Stimulated activated naive CD8-positive, alpha-beta T cell treated with anti-CD3 and anti-CD28 coated beads, Interleukin-15, Interleukin-2, amounts not matched to agents 100 U/mL and 50 U/mL, for 24 hours (primary cell): ENCODE data around the gene FAM156A.
A peak's percentile ranks its signal among the peaks of the same experiment; 100 is the strongest.
"Not testable (repeated sequence)": the region's sequence is repeated elsewhere in the genome, so short reads cannot be mapped to it uniquely, and the experiment has no call there.

Experiments used
- ATAC-seq: fragments of 150-1000 bp; cut with Tn5 transposase; one replicate; pipeline ENCODE4 v1.10.0; 2021
- DNase-seq: peaks from one replicate; pipeline ENCODE4 v3.0.0; 2021

Gene FAM156A

DNA sequence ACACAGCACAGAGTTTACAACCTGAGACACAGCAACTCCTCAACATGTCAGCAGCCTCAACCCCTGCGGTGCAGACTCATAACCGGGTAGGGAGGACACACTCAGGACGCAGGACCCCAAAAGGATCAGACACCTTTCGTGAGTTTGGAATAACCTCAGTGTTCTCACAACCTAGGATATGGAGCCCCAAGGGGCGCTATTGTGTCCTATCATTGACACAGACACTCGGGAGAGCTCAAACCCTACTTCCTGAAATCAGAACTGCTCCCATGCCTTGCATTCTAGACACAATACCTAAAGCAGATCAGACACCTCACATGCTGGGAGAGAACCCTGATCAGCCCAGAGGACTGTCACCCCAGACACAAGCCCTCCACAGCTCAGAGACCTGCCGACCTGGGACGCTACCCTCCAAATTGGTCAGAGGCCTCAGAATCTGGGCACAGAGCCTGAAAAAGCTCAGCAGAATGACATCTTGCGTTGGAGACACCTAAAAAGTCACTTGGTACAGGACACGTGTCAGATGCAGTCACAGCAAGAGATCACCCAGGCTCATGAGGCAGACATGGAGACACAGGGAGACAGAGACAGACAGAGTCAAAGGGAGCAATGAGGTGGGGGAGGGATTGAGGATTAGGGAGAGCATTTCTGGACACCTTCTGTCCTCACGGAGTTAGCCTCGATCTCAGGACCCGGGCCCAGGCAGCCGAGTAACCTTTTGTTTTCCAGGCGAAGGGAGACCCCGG, 8.8 kb upstream of the FAM156A start:
- not testable (repeated sequence) for ATAC-seq, DNase-seq

DNA sequence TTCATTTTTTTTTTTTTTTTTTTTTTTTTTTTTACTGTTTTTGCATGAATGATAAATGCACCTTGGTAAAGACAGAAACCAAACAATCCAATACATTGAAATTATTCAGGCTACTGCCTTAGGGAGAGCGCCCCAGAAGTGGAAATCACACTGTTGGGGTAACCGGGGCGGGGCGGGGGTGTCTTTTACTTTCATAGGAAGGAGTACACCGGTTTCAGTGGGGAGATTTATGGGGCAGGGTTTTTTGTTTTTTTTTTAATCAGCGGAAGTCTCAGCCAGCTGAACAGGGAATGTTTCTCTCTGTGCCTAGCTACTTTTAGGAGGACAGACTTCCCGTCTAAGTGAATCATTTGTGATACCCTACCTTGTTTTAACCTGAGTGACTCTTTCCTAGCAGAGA, 643 bp upstream of the FAM156A start:
- peak; percentile 8 for ATAC-seq
- DNase-seq: not testable (repeated sequence)

- DNase-seq, ATAC-seq: not testable (repeated sequence)
These were observed 8.4 kb downstream of the FAM156A start for GRCh38 chrX:52949884-52950283.

- ATAC-seq, DNase-seq: not testable (repeated sequence)
These were observed 9.0 kb downstream of the FAM156A start for GRCh38 chrX:52949325-52949724.

GRCh38 chrX:52948265-52948664, 10.1 kb downstream of the FAM156A start:
- not testable (repeated sequence) for DNase-seq, ATAC-seq

GRCh38 chrX:52947501-52947900, 10.8 kb downstream of the FAM156A start:
- not testable (repeated sequence) for ATAC-seq, DNase-seq

DNA sequence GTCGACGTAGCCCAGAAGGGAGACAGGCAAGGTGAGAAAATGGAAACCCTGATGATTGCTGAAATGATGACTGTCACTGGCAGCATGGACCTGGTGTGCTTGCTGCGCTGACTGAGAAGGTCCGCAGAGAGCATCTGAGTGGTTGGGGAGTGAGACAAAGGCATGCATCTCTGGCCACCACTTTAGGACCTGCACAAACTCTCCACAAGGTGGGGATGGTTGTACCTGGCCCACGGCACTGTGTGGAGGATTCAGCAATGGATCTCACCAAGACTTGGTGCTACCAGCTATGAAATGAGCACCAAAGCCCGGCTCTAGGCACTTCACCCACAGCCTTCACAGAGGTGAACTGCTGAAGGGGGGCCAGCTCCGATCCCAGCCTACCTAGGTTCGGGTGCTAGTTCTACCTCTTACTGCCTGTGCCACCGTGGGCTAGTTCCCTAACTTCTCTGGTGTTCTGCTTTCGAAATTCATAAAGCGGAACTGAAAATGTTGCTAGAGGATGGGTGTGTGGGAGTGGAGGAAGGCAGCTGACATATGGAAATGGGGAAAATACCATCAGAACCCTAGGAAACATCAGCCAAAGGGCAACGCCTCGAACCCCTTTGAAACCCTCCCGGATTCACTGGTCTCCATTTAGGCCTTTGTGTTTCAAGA, 12.4 kb downstream of the FAM156A start:
- DNase-seq, ATAC-seq: not testable (repeated sequence)

GRCh38 chrX:52941728-52942127, 16.6 kb downstream of the FAM156A start:
- not testable (repeated sequence) for ATAC-seq, DNase-seq

- DNase-seq, ATAC-seq: not testable (repeated sequence)
These were observed 17.6 kb downstream of the FAM156A start for GRCh38 chrX:52940704-52941103.

DNA sequence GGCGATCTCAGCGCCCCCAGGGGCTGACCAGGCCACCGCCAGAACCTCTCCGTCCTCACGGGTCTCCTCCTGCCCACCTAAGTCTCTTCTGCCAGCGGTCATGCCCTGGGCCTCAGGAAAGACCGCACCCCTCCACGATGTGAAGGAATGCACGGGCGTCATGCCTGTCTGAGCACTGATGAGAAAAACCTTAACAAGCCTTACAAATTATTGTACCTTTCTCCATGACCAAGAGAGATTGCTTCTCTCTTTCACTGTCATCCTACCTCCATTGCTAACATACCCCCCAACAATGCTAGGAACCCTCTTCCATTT, 22.9 kb downstream of the FAM156A start:
- not testable (repeated sequence) for DNase-seq, ATAC-seq

DNA sequence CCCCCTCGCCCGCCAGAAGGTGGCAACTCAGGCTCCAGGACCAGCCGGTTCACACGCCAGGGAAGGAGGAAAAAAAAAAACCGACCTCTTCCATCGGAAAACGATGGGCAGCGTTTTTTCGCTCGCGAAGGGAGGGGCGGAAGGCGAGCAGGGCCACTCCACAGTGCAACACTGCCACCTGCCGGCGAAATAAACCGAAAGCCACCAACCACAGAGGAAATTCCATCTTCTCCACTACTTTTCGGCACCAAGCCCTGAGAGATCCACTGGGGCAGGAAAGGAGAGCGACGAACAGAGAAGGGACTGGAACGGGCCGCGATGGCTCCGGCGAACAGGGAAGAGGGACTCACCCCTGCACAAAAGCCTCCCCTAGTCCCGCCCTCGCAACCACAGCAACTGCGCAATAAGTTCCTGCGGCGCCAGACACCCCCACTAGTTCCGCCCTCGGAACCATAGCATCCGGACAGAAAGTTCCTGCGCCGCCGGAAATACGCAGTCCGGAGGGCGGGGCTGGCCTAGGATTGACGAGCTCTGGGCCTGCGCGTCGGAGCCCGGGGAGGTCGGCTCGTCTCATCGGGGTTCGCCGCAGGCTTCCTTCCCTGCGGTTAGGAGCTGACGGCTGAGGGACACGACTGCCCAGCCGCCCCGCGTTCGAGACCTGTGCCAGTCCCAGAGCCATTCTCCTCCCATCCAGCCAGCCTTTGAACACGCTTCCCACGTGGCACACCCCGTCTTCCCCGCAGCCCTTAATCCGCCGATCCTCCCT, 23.4 kb downstream of the FAM156A start:
- DNase-seq (peak; percentile 88), ATAC-seq (peak; percentile 96)

- DNase-seq (no peak), ATAC-seq (no peak)
These were observed 24.2 kb downstream of the FAM156A start for GRCh38 chrX:52933976-52934703.

DNA sequence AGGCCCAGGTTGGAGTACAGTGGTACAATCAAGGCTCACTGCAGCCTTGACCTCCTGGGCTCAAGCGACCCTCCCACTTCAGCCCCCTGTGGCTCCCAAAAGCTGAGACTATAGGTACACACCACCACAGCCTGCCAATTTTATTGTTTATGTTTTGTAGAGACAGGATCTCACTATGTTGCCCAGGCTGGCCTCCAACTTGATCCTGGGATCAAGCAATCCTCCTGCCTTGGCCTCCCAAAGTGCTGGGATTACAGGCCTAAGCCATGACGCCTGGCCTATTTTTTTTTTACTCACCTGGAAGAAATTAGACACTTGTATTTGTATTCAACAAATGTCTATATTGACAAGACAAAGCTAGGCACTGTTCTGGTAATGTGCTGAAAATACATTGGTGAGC, 25.1 kb downstream of the FAM156A start:
- DNase-seq: no peak
- no peak for ATAC-seq

DNA sequence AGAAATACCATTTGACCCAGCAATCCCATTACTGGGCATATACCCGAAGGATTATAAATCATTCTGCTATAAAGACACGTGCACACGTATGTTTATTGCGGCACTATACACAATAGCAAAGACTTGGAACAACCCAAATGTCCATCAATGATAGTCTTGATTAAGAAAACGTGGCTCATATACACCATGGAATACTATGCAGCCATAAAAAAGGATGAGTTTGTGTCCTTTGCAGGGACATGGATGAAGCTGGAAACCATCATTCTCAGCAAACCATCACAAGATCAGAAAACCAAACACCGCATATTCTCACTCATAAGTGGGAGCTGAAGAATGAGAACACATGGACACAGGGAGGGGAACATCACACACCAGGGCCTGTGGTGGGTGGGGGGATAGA, 28.1 kb downstream of the FAM156A start:
- DNase-seq, ATAC-seq: not testable (repeated sequence)

- DNase-seq (no peak), ATAC-seq (no peak)
These were observed 34.5 kb downstream of the FAM156A start for GRCh38 chrX:52923781-52924241.

DNA sequence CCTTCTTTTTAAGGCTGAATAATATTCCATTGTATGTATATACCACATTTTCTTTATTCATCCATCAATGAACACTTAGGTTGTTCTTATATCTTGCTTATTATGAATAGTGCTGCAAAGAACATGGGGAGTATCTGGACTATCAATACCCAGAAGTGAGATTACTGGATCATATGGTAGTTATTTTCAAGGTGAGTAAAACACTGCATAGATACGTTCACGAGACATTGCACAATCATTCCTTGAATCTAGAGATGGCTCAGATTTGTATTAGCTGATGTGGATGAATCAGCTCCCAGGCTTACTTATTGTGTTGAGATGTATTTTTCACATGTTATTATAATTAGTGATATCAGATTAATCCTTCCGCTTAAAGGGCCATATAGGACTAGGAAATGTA, 43.6 kb downstream of the FAM156A start:
- not testable (repeated sequence) for DNase-seq, ATAC-seq

- ATAC-seq: not testable (repeated sequence)
These were observed 44.6 kb downstream of the FAM156A start for GRCh38 chrX:52913681-52914080.

DNA sequence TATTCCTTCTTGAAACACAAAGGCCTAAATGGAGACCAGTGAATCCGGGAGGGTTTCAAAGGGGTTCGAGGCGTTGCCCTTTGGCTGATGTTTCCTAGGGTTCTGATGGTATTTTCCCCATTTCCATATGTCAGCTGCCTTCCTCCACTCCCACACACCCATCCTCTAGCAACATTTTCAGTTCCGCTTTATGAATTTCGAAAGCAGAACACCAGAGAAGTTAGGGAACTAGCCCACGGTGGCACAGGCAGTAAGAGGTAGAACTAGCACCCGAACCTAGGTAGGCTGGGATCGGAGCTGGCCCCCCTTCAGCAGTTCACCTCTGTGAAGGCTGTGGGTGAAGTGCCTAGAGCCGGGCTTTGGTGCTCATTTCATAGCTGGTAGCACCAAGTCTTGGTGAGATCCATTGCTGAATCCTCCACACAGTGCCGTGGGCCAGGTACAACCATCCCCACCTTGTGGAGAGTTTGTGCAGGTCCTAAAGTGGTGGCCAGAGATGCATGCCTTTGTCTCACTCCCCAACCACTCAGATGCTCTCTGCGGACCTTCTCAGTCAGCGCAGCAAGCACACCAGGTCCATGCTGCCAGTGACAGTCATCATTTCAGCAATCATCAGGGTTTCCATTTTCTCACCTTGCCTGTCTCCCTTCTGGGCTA, 48.9 kb downstream of the FAM156A start:
- not testable (repeated sequence) for ATAC-seq, DNase-seq

More at GRCh38 chrX:52913681-52914080, 44.6 kb downstream of the FAM156A start:
- DNase-seq: not testable (repeated sequence)

DNA sequence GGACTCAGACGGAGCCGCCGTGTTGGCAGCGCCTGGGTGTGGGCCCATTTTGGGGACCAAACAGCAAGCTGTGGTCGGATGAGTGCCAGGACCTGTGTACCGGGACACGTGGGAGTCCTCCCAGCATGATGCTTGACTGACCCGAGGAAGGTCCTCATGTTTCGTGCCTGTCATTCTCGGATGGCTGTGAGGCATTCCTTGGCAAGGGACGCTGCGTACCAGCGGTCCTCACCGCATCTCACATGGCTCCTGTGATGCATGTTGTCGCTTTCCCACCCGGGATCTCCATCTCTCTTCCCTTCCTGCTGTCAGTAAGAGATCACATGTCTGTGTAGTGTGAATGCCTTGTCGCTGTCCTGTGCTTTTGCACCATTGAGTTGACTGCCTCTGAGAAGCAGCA, 50.4 kb downstream of the FAM156A start:
- not testable (repeated sequence) for ATAC-seq, DNase-seq

DNA sequence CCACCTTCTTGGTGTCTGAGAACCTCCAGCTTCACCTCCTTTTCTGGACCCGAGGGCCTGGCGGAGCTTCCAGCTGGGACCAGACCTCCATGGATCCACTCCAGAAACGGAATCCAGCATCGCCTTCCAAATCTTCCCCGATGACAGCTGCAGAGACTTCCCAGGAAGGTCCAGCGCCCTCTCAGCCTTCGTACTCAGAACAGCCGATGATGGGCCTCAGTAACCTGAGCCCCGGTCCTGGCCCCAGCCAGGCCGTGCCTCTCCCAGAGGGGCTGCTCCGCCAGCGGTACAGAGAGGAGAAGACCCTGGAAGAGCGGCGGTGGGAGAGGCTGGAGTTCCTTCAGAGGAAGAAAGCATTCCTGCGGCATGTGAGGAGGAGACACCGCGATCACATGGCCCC, 51.2 kb downstream of the FAM156A start:
- not testable (repeated sequence) for ATAC-seq, DNase-seq

DNA sequence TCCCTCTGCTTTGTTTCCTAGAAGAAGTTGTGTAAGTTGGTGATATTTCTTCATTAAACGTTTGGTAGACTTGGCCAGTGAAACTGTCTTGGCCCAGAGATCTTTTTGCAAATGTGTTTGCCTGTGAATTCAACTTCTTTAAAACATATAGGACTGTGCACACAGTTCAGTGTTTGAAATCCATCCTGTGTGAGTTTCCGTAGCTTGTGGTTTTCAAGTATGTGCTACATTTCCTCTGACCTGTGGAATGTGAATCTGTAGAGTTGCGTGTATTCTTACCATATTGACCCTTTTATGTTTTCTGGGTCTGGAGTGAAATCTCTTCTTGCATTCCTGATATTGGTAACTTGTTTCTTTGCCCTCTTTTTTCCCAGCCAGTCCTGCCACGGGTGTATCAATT, 52.2 kb downstream of the FAM156A start:
- not testable (repeated sequence) for ATAC-seq, DNase-seq
